ENCODE measurements around the gene ANO6.

DNA sequence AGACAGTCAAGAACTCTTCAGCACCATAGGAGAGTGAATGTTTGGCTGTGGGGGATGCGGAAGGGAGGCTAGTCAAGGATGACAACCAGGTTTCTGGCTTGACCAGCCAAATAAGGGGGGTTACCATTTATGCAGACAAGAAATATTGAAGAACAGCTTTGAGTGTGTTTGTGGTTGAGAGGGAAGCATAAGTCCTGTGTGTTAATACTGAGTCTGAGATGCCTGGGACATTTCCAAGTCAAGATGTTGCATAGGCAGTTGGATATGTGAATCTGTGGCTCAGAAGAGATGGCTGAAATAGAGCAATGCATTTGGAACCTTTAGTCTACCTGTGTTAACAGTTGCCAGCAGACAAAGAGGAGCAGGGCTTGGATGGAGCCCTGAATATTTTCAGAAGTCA lies 66.1 kb downstream of the ANO6 start:
- TF ChIP-seq POLR2A (IDR thresholded peaks at IDR 0.05) = no peak
- TF ChIP-seq, protein P1, sequence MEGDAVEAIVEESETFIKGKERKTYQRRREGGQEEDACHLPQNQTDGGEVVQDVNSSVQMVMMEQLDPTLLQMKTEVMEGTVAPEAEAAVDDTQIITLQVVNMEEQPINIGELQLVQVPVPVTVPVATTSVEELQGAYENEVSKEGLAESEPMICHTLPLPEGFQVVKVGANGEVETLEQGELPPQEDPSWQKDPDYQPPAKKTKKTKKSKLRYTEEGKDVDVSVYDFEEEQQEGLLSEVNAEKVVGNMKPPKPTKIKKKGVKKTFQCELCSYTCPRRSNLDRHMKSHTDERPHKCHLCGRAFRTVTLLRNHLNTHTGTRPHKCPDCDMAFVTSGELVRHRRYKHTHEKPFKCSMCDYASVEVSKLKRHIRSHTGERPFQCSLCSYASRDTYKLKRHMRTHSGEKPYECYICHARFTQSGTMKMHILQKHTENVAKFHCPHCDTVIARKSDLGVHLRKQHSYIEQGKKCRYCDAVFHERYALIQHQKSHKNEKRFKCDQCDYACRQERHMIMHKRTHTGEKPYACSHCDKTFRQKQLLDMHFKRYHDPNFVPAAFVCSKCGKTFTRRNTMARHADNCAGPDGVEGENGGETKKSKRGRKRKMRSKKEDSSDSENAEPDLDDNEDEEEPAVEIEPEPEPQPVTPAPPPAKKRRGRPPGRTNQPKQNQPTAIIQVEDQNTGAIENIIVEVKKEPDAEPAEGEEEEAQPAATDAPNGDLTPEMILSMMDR (IDR thresholded peaks at IDR 0.05) = no peak
